ENCODE measurements around the gene PLCG1. TPM values are rescaled to one million over a fixed set of nuclear protein-coding genes. Genes with fewer than 3 reads are reported as not detected.
"Not testable (repeated sequence)": the region's sequence is repeated elsewhere in the genome, so short reads cannot be mapped to it uniquely, and the experiment has no call there.

The PLCG1 gene
- total and polyA plus RNA-seq, 2 donors, result 66.7 to 86.7 TPM

DNA sequence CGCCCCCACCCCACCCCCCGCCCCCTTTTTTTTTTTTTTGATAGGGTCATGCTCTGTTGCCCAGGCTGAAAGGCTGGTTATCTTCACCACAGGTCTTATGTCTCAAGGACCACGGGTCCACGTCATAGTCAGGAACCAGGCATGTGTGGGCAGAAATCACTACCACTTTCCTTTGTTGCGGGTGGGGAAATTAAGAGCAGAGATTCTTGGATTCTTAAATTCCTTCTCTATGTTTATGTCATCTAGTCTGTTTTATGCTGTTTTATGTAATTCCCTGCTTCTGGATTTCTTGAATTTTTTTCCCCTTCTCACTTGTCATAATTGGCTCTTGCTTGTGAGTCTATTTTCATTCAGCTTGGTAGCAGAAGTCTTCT is 25.8 kb upstream of the PLCG1 start:
- H3K4me1 ChIP-seq (ENCODE audit: insufficient read depth), result no peaks in the 10 kb centered on the region
- H3K27ac ChIP-seq (ENCODE audit: low read depth), result no peak overlapping the region
- DNase-seq (ENCODE audit: extremely low spot score), result no peak
- no peak overlapping the region for H3K4me3 ChIP-seq (ENCODE audit: low read depth, low read length)
- 93% methylated on average over 5 of the region's 5 CpGs for WGBS
- H3K36me3 ChIP-seq (ENCODE audit: insufficient read depth), result peaks cover 7% of the 10 kb centered on the region

DNA sequence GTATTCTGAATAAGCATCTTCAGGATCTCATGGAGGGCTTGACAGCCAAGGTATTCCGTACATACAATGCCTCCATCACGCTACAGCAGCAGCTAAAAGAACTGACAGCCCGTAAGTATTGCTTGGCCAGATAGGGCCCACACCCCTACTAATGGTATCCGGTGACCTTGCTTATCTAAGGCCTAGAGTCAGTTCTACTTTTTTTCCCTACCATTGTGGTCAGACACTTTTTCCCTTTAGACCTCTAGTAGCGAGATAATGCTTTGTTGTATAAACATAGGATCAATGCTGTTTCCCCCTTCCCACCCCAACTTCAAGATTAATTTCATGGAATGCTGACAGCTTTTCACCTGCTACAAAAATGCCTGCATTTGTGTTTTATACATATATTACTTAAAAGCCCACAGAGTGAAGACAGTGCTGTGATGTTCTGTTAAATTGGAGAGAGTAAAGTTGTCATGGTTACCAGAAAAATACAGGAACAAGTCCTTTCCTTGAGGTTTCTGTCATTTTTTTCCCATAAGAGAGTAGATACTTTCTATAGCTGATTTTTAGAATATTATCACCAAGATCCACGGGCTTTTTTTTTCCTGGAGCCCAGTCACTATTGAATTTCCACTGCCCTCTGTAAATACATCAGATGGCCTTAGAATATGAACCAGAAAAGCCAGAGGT is 20.9 kb upstream of the PLCG1 start:
- 84% methylated on average over 6 of the region's 6 CpGs for WGBS
- H3K36me3 ChIP-seq (ENCODE audit: insufficient read depth), result peaks cover 7% of the 10 kb centered on the region
- H3K4me3 ChIP-seq (ENCODE audit: low read depth, low read length), result no peak overlapping the region
- H3K27ac ChIP-seq (ENCODE audit: low read depth), result no peak overlapping the region
- no peaks in the 10 kb centered on the region for H3K4me1 ChIP-seq (ENCODE audit: insufficient read depth)
- DNase-seq (ENCODE audit: extremely low spot score), result no peak

DNA sequence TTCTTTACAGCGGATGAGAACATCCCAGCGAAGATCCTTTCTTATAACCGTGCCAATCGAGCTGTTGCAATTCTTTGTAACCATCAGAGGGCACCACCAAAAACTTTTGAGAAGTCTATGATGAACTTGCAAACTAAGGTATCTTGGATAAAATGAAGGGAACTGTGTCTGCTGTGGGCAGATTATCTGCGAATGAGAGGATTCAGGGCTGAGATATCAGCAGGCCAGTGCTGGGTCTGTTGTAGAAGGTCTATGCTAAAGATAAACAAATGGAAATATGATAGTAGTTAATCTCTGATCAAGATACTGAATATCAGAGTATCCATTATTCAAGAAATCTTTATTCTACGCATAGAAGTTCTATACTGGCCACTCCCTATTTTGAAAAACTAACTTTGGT is 19.2 kb upstream of the PLCG1 start:
- H3K36me3 ChIP-seq (ENCODE audit: insufficient read depth); H3K27ac ChIP-seq (ENCODE audit: low read depth); H3K4me1 ChIP-seq (ENCODE audit: insufficient read depth); DNase-seq (ENCODE audit: extremely low spot score); H3K4me3 ChIP-seq (ENCODE audit: low read depth, low read length): not testable (repeated sequence)
- 67% methylated on average over 6 of the region's 6 CpGs for WGBS

DNA sequence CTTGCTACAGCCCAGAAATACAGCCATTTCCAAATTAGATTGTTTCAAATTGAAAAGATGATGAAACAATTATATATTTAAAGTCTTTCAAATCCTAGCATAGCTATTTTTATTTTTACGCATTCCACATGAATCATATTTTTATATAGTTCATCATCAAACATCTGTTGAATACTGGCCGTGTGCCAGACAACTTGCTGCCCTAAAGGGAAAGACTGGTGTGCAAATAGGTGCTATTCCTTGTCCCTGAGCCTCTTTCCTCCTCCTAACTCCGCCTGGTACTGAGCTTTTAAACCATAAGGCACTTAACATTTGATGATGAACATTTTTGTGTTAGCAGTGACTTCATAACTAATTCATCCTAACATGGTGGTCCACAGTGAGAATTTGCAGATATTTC is 18.7 kb upstream of the PLCG1 start:
- H3K4me1 ChIP-seq (ENCODE audit: insufficient read depth), result no peaks in the 10 kb centered on the region
- H3K27ac ChIP-seq (ENCODE audit: low read depth), result no peak overlapping the region
- H3K36me3 ChIP-seq (ENCODE audit: insufficient read depth), result peaks cover 8% of the 10 kb centered on the region
- no peak overlapping the region for H3K4me3 ChIP-seq (ENCODE audit: low read depth, low read length)
- 76% methylated on average over 3 of the region's 3 CpGs for WGBS
- no peak for DNase-seq (ENCODE audit: extremely low spot score)

DNA sequence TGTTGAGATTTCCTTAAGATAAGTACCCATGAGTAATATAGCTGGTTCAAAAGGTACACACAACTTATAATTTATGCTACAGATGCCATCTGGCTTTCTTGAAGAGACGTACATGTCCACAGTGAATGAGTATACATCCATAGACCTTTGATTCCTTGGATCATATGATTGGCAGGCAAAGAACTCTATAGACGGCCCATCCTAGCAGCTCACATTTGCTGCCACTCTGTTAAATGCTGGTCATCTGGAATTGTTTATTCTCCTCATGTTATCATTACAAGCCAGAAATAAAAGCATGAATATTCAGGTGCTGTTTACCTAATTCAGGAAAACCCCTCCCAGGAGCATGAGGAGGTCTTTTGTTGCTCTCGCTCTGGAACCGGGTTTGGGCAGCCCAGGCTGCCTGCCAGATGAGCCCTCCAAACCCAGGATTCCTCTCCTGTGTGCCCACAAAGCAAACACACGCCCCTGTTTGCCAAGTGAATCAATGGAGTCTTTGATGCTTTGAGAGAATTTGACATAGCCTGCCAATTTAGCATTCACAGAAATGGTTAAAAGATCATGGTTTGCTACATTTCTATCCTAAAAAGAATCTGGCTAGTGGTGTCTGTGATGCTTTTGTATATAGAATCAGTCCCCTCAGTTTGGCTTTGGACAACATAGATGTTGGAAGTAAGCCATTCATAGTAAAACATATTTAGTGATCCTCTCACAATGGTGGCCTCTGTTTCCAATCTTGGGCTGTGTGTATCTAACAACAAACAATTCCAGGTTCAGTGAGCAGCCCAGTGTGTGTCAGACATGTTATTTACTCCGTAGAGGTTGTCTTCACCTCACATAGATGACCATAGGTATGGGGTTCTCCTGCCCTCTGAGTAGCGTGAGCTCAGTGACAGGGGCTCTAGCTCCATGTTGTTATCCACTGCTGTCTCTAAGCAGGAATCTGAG is 17.5 kb upstream of the PLCG1 start:
- Histone ChIP-seq H3K27ac (ENCODE audit: low read depth) (no peak overlapping the region), H3K36me3 (ENCODE audit: insufficient read depth) (peaks cover 10% of the 10 kb centered on the region), H3K4me1 (ENCODE audit: insufficient read depth) (no peaks in the 10 kb centered on the region), H3K4me3 (ENCODE audit: low read depth, low read length) (no peak overlapping the region)
- WGBS, result 79% methylated on average over 7 of the region's 7 CpGs
- DNase-seq (ENCODE audit: extremely low spot score), result no peak

DNA sequence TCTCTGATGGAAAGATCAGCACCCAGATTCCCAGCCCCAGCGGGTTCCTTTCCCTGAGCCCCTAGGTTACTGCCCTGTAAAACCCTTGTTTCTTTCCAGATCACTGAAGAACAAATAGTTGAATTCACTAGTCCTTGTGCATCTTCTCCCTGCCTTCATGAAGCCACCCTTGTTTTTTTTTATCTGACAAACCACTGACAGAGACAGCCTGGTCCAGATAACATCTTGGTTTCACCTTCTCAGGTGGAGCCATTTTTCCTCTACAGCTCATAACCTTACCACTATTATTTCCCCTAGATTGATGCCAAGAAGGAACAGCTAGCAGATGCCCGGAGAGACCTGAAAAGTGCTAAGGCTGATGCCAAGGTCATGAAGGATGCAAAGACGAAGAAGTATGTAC is 15.9 kb upstream of the PLCG1 start:
- DNase-seq (ENCODE audit: extremely low spot score), result no peak
- Histone ChIP-seq H3K36me3 (ENCODE audit: insufficient read depth) (peaks cover 12% of the 10 kb centered on the region), H3K27ac (ENCODE audit: low read depth) (no peak overlapping the region), H3K4me3 (ENCODE audit: low read depth, low read length) (no peak overlapping the region), H3K4me1 (ENCODE audit: insufficient read depth) (no peaks in the 10 kb centered on the region)
- 92% methylated on average over 3 of the region's 3 CpGs for WGBS

DNA sequence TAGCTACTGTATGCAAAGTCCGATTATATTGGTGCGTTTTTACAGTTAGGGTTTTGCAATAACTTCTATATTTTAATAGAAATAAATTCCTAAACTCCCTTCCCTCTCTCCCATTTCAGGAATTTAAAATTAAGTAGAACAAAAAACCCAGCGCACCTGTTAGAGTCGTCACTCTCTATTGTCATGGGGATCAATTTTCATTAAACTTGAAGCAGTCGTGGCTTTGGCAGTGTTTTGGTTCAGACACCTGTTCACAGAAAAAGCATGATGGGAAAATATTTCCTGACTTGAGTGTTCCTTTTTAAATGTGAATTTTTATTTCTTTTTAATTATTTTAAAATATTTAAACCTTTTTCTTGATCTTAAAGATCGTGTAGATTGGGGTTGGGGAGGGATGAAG is 13.7 kb upstream of the PLCG1 start:
- Histone ChIP-seq H3K4me1 (ENCODE audit: insufficient read depth) (no peaks in the 10 kb centered on the region), H3K4me3 (ENCODE audit: low read depth, low read length) (no peak overlapping the region), H3K27ac (ENCODE audit: low read depth) (no peak overlapping the region), H3K36me3 (ENCODE audit: insufficient read depth) (peaks cover 12% of the 10 kb centered on the region)
- DNase-seq (ENCODE audit: extremely low spot score), result no peak
- 89% methylated on average over 6 of the region's 6 CpGs for WGBS

DNA sequence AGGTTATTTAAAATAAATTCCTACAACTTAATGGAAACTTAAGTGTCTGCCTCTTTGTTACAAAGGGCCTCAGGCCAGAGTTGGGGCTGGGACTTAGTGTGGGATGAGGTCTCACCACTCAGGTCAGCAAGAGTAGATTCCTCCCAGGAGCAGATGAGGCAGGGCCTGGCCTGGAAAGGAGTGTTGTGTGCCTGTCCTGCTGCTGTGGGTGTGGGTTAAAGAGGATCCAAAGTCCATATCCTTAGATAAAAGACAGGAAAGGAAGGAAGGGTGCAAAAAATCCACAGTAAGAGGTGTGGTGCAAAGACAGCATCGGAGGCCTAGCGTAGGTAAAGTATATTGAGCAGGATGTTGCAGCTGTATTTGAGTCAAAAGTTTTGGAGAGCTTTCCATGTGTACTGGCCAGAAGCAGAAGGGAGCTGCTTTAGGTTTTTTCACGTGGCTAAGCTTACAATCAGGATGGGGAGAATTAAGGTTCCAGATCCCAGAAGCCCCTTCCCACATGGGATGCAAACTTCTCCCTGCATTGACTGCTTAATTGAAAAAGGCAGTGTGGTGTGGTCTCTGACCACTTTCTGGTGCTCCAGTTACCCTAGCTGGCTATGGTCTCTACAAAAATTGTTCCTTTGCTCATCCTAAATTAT is 12.8 kb upstream of the PLCG1 start:
- 81% methylated on average over 3 of the region's 3 CpGs for WGBS
- H3K36me3 ChIP-seq (ENCODE audit: insufficient read depth), result peaks cover 12% of the 10 kb centered on the region

DNA sequence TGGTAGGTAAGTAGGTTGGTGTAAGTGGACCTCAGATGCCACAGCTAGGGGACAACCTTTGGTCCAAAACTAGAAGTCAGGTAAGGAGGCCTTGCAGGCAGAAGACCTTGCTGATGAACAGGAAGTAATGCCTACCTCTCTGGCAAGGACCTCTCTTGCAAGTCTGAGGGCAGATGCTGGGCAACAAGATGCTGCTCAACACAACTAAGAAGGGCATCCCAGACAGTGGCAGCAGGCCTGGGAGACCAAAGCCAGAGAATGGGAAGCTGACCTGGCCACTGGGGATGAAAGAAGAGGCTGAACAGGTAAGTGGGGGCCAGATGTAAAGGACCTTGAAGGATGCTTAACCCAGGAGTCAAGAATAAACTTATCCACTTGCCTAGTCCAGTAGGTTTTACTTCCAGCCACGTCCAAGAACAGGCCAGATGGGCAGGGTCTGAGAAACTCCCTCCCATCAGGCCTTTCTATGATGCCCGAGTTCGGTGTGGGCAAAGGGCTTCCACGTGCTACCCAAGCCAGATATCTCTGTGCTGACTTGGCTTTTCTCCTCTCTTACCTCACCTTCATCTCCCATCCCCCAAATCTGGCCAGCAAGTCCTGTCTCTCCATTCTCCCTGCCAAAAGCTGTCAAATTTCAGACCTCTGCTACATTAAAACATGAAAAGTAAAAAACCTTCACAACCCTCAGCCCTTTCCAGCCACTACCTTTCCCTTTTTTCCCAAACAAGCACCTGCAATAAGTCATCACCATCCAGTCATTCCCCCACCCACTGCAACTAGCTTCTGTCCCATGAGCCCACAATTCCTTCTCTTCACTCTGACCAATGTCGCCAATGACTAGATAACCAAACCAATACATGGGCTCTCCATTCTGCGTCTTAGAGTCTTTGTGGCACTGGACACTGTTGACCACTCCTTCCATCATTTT is 11.5 kb upstream of the PLCG1 start:
- DNase-seq (ENCODE audit: extremely low spot score), result no peak
- peaks cover 12% of the 10 kb centered on the region for H3K36me3 ChIP-seq (ENCODE audit: insufficient read depth)
- H3K4me1 ChIP-seq (ENCODE audit: insufficient read depth), result no peaks in the 10 kb centered on the region
- H3K27ac ChIP-seq (ENCODE audit: low read depth), result no peak overlapping the region
- 79% methylated on average over 6 of the region's 6 CpGs for WGBS
- H3K4me3 ChIP-seq (ENCODE audit: low read depth, low read length), result no peak overlapping the region

More for the DNA sequence above, 12.8 kb upstream of the PLCG1 start:
- no peak for DNase-seq (ENCODE audit: extremely low spot score)
- Histone ChIP-seq H3K4me3 (ENCODE audit: low read depth, low read length) (no peak overlapping the region), H3K27ac (ENCODE audit: low read depth) (no peak overlapping the region), H3K4me1 (ENCODE audit: insufficient read depth) (no peaks in the 10 kb centered on the region)

DNA sequence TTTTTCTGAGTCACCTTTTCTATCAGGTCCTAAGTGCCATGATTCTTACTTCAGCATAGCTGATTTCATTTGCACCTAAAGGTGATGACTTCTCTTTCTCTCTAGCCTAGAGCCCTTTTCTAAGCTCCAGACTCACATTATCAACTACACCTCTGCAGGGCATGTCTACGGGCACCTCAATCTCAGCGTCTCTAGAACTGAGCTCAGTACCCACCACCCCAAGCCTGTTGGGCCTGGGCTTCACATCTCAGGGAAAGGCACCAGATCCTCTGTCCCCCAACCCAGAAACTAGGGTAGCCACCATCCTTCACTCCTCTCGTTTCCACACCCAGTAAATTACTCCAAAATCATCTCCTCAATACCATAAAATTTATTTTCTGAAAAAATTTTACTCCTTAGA is 10.6 kb upstream of the PLCG1 start:
- Histone ChIP-seq H3K4me1 (ENCODE audit: insufficient read depth) (no peaks in the 10 kb centered on the region), H3K36me3 (ENCODE audit: insufficient read depth) (peaks cover 12% of the 10 kb centered on the region), H3K4me3 (ENCODE audit: low read depth, low read length) (no peak overlapping the region), H3K27ac (ENCODE audit: low read depth) (no peak overlapping the region)
- no peak for DNase-seq (ENCODE audit: extremely low spot score)
- WGBS, result 94% methylated on average over 3 of the region's 3 CpGs

DNA sequence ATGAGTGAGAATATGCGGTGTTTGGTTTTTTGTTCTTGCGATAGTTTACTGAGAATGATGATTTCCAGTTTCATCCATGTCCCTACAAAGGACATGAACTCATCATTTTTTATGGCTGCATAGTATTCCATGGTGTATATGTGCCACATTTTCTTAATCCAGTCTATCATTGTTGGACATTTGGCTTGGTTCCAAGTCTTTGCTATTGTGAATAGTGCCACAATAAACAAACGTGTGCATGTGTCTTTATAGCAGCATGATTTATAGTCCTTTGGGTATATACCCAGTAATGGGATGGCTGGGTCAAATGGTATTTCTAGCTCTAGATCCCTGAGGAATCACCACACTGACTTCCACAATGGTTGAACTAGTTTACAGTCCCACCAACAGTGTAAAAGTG is 9.0 kb upstream of the PLCG1 start:
- 50% methylated on average over 1 of the region's 3 CpGs for WGBS
- not testable (repeated sequence) for DNase-seq (ENCODE audit: extremely low spot score); H3K4me3 ChIP-seq (ENCODE audit: low read depth, low read length); H3K36me3 ChIP-seq (ENCODE audit: insufficient read depth); H3K4me1 ChIP-seq (ENCODE audit: insufficient read depth); H3K27ac ChIP-seq (ENCODE audit: low read depth)

DNA sequence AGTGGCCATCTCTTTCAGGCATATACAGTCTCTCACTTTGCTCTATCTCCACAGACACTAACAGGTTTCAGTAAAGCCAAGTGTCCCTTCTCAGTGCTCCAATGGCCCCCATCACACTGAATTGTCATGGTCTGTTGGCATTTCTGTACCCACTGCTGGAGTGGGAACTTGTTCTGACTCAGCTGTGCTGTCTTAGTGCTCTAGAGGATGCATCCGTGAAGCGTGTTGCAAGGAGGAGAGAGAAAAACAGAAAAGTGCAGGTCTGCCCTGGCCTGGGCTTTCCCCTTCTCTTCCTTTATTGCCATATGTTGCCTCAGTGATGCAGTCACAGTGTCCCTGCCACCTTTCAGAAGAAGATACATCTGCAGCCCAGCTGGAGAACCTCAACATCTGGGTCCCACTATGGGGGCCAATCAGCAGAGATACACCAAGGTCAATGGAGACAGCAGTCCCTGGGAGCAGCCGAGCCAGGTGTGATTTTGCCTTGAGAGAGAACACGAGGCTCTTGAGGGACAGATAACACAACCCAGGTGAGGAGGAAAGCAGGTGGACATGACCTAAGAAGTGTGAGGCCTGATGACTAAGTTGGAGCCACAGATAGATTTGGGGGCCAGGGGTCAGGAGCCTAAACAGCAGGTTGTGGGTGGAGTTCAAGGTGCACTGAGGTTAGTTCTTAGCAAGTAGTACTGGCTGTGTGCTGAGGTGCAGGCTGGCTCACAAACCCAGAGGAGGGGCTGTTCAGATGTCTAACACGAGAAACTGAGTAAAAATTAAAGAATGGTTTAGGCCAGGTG is 5.6 kb upstream of the PLCG1 start:
- Histone ChIP-seq H3K27ac (ENCODE audit: low read depth) (no peak overlapping the region), H3K4me3 (ENCODE audit: low read depth, low read length) (no peak overlapping the region), H3K4me1 (ENCODE audit: insufficient read depth) (no peaks in the 10 kb centered on the region), H3K36me3 (ENCODE audit: insufficient read depth) (no peaks in the 10 kb centered on the region)
- WGBS, result 80% methylated on average over 5 of the region's 5 CpGs
- no peak for DNase-seq (ENCODE audit: extremely low spot score)
